GM18526 (cell line): ENCODE data around the gene SIRPD.

ENCODE experiments used
- POLR2A ChIP-seq: IDR thresholded peaks from 3 replicates; pipeline ENCODE4 v1.6.1; 2011; ENCODE audit not compliant: insufficient read length; ENCODE audit errors: extremely low read depth

SIRPD gene

GRCh38 chr20:1555952-1556351, 1.6 kb downstream of the SIRPD start:
- no peak for TF ChIP-seq POLR2A

GRCh38 chr20:1539816-1540419, 17.6 kb downstream of the SIRPD start:
- TF ChIP-seq POLR2A, result no peak

- no peak for TF ChIP-seq POLR2A
Measured at GRCh38 chr20:1538655-1539054, 18.9 kb downstream of the SIRPD start.

GRCh38 chr20:1537731-1538058, 19.8 kb downstream of the SIRPD start:
- TF ChIP-seq POLR2A, result no peak

- TF ChIP-seq POLR2A, result no peak
Measured at GRCh38 chr20:1536893-1537730, 20.4 kb downstream of the SIRPD start.

- no peak for TF ChIP-seq POLR2A
Measured at GRCh38 chr20:1535420-1536175, 21.9 kb downstream of the SIRPD start.

- no peak for TF ChIP-seq POLR2A
Measured at GRCh38 chr20:1534526-1534925, 23.0 kb downstream of the SIRPD start.

GRCh38 chr20:1533059-1533458, 24.4 kb downstream of the SIRPD start:
- TF ChIP-seq POLR2A, result no peak

GRCh38 chr20:1528811-1529210, 28.7 kb downstream of the SIRPD start:
- TF ChIP-seq POLR2A, result no peak

GRCh38 chr20:1527923-1528322, 29.6 kb downstream of the SIRPD start:
- no peak for TF ChIP-seq POLR2A

- TF ChIP-seq POLR2A, result no peak
Measured at GRCh38 chr20:1526896-1527295, 30.6 kb downstream of the SIRPD start.

GRCh38 chr20:1526310-1526709, 31.2 kb downstream of the SIRPD start:
- no peak for TF ChIP-seq POLR2A

GRCh38 chr20:1524004-1524403, 33.5 kb downstream of the SIRPD start:
- TF ChIP-seq POLR2A, result no peak

GRCh38 chr20:1517010-1517409, 40.5 kb downstream of the SIRPD start:
- TF ChIP-seq POLR2A, result no peak

- TF ChIP-seq POLR2A, result no peak
Measured at GRCh38 chr20:1513801-1514200, 43.7 kb downstream of the SIRPD start.

GRCh38 chr20:1509237-1509636, 48.3 kb downstream of the SIRPD start:
- TF ChIP-seq POLR2A, result no peak
